Measurements from ENCODE around the gene GOLIM4. TPM values are rescaled to one million over a fixed set of nuclear protein-coding genes. Genes with fewer than 3 reads are reported as not detected.

GOLIM4 gene
- total and polyA plus RNA-seq, 2 experiments from 2014 or later: 34.4 to 50.5 TPM

- Mint-ChIP-seq H3K27ac (no peak overlapping the region), H3K4me1 (no peaks in the 10 kb centered on the region; the same call in 2 of the 3 replicates), H3K9me3 (no peaks in the 10 kb centered on the region), H3K36me3 (ENCODE audit: low read depth) (peaks cover 41% of the 10 kb centered on the region), H3K4me3 (no peak overlapping the region), H3K27me3 (ENCODE audit: insufficient read depth, low read depth, poor library complexity) (no peaks in the 10 kb centered on the region)
- no peak for ATAC-seq
- no peaks in the 10 kb centered on the region for H3K79me2 ChIP-seq (replicated peaks; ENCODE audit: insufficient read depth)
- H3F3A ChIP-seq (replicated peaks; ENCODE audit: low read depth): no peaks in the 10 kb centered on the region
- H3K4me2 ChIP-seq: no peak overlapping the region
- H3K9me2 ChIP-seq (ENCODE audit: insufficient read depth): no peaks in the 10 kb centered on the region
- H2AFZ ChIP-seq: no peak overlapping the region
- peaks cover 27% of the 10 kb centered on the region for H3K36me3 ChIP-seq (ENCODE audit: insufficient read depth)
- H4K20me1 ChIP-seq (replicated peaks; ENCODE audit: insufficient read depth): no peaks in the 10 kb centered on the region; the same call in 1 of the 2 replicates
- TF ChIP-seq ZNF462 (CRISPR knock-in tag; IDR thresholded peaks at IDR 0.05): no peak
- TF ChIP-seq ZNF331 (CRISPR knock-in tag; IDR thresholded peaks at IDR 0.05; ENCODE audit: low read depth): no peak
- TF ChIP-seq CREB1 (CRISPR knock-in tag; IDR thresholded peaks at IDR 0.05; ENCODE audit: low read depth): no peak
- no peak for TF ChIP-seq EZH2 (IDR thresholded peaks at IDR 0.05; ENCODE audit: low read depth, unreplicated experiment)
- TF ChIP-seq JUNB (IDR thresholded peaks at IDR 0.05; ENCODE audit: unreplicated experiment): no peak
- TF ChIP-seq CTCF (conservative IDR thresholded peaks at IDR 0.05; ENCODE audit: low read depth in 2 of 2): no peak
- no peak for TF ChIP-seq NANOG (IDR thresholded peaks at IDR 0.05; ENCODE audit: borderline replicate concordance)
- TF ChIP-seq REST (IDR thresholded peaks at IDR 0.05; ENCODE audit: unreplicated experiment): no peak
- TF ChIP-seq ETS1 (IDR thresholded peaks at IDR 0.05): no peak
- TF ChIP-seq POLR2AphosphoS5 (IDR thresholded peaks at IDR 0.05; ENCODE audit: low read depth): no peak
- no peak for TF ChIP-seq EZH2phosphoT487 (IDR thresholded peaks at IDR 0.05; ENCODE audit: unreplicated experiment)
- TF ChIP-seq STAT1 (IDR thresholded peaks at IDR 0.05; ENCODE audit: unreplicated experiment): no peak
- no peak for TF ChIP-seq ZNF114 (CRISPR knock-in tag; IDR thresholded peaks at IDR 0.05)
- no peak overlapping the region for H3K27ac ChIP-seq (ENCODE audit: low read depth)
- H3K27me3 ChIP-seq (ENCODE audit: insufficient read depth): no peaks in the 10 kb centered on the region
- DNase-seq (ENCODE audit: low spot score): no peak
- H3K4me3 ChIP-seq: no peak overlapping the region
- H3K4me1 ChIP-seq (ENCODE audit: insufficient read depth): no peaks in the 10 kb centered on the region
Observed at GRCh38 chr3:168021737-168022450, 73.8 kb downstream of the GOLIM4 start.
